LNCaP clone FGC (cell line): Measurements from ENCODE around the gene KRTAP20-3.

Experiments
- DNase-seq: peaks from one replicate; pipeline ENCODE4 v3.0.0-alpha.2; 2011; ENCODE audit warnings: low read depth
- H3K4me3 ChIP-seq: 2 replicates; pipeline ENCODE4 v1.5.1; 2011; ENCODE audit warnings: mild to moderate bottlenecking, low read depth, low read length, control low read depth
- TF ChIP-seq, protein P1 (sequence below): IDR thresholded peaks from 2 replicates; pipeline ENCODE4 v1.5.1; 2012; ENCODE audit warnings: mild to moderate bottlenecking; ENCODE audit not compliant: control insufficient read depth, insufficient read depth; ENCODE audit errors: extremely low read depth

KRTAP20-3 gene

DNA sequence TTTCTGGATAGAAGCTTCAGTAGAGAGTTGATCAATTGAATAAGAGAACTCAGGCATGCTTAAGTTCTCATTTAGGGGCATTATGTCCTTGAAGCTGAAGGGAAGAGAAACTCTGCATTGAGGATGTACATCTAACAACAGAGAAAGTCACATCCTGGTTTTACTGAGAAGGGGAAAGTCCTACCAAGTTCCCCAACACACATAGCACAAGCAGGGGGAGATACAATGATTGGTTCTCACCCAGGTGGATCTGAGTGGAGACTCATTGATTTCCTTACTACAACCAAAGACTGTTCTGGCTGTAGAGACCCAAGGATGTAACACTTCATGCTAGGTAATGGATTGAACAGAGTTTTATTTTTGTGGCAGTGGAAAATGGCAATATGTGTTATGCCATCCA, 27.5 kb upstream of the KRTAP20-3 start:
- TF ChIP-seq, protein P1, sequence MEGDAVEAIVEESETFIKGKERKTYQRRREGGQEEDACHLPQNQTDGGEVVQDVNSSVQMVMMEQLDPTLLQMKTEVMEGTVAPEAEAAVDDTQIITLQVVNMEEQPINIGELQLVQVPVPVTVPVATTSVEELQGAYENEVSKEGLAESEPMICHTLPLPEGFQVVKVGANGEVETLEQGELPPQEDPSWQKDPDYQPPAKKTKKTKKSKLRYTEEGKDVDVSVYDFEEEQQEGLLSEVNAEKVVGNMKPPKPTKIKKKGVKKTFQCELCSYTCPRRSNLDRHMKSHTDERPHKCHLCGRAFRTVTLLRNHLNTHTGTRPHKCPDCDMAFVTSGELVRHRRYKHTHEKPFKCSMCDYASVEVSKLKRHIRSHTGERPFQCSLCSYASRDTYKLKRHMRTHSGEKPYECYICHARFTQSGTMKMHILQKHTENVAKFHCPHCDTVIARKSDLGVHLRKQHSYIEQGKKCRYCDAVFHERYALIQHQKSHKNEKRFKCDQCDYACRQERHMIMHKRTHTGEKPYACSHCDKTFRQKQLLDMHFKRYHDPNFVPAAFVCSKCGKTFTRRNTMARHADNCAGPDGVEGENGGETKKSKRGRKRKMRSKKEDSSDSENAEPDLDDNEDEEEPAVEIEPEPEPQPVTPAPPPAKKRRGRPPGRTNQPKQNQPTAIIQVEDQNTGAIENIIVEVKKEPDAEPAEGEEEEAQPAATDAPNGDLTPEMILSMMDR = no peak
- no peak overlapping the region for H3K4me3 ChIP-seq
- no peak for DNase-seq

DNA sequence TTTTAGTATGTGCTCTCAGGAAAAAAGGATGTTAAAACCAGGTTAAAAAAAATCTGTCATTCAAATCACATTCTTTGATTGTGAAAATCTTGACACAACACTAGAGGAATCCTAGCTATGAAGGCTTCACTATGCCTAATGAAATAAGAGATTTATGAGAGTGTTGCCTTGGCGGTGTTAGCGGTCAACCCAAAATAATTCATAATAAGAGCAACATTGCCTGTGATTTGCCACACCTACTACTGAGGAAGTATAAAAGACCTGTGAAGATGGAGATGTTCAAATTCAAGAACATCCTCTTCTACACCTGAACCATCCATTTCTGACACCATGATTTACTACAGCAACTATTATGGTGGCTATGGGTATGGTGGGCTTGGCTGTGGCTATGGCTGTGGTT, 26.5 kb upstream of the KRTAP20-3 start, which contains the start of gene KRTAP20-1:
KRTAP20-1 (plus strand) TSS at position 301 of the 400 bp plus-strand sequence; CDS start at position 331, 30 bp downstream.
- TF ChIP-seq, protein P1 = no peak
- H3K4me3 ChIP-seq = no peak within 1 kb of the TSS
- DNase-seq = no peak

DNA sequence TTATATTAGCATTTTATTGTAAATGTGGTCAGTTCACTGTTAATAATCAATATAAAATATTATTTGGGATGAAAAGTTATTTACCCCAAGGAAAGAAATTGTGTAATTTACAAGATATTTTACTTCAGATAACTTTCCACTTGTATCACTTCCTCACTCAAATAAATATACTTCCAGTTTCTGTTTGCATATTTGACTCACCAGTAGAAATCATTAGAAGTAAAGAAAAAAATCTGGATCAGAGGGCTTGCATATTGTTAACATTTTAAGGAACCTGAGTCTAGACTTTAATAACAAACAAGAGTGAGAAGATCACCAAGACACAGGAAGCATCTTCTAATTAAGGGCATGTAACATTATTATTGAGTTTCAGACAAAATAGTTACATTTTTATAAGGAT, 22.6 kb upstream of the KRTAP20-3 start:
- H3K4me3 ChIP-seq = no peak overlapping the region
- no peak for DNase-seq
- TF ChIP-seq, protein P1 = no peak

GRCh38 chr21:30620522-30620921, 22.1 kb upstream of the KRTAP20-3 start, which contains the start of gene KRTAP20-4:
TSS of gene KRTAP20-4 (plus strand) at chr21:30620627.
- H3K4me3 ChIP-seq = no peak within 1 kb of the TSS
- TF ChIP-seq, protein P1 = no peak
- no peak for DNase-seq

GRCh38 chr21:30623362-30623761, 19.3 kb upstream of the KRTAP20-3 start:
- H3K4me3 ChIP-seq = no peak overlapping the region
- TF ChIP-seq, protein P1 = no peak
- DNase-seq = no peak

DNA sequence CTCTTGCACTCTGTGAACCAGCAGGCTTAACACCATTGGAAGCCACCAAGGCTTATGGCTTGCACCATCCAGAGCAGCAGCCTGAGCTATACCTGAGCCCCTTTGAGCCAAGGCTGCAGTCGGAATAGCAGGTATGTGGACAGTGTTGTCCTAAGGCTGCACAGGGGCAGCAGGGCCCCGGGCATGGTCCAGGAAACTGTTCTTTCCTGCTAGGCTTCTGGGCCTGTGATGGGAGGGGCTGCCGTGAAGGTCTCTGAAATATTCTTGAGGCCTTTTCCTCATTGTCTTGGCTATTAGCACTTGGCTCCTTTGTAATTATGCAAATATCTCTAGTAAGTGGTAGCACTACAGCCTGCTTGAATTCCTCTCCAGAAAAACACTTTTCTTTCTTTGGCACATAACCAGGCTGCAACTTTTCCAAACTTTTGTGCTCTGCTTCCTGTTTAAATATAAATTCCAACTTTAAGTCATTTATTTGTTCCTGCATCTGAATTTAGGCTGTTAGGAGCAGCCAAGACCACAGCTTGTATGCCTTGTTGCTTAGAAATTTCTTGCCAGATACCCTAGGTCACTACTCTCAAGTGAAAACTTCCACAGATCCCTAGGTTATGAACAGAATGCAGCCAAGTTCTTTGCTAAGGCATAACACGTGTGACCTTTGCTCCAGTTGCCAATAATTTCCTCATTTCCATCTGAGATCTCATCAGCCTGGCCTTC, 17.1 kb upstream of the KRTAP20-3 start:
- DNase-seq = no peak
- TF ChIP-seq, protein P1 = no peak
- H3K4me3 ChIP-seq = no peak overlapping the region

- H3K4me3 ChIP-seq = no peak overlapping the region
- no peak for DNase-seq
- TF ChIP-seq, protein P1 = no peak
Observed at GRCh38 chr21:30628109-30628508, 14.6 kb upstream of the KRTAP20-3 start.
